ENCODE results near the gene ARL15.
"Not testable (repeated sequence)": the region's sequence is repeated elsewhere in the genome, so short reads cannot be mapped to it uniquely, and the experiment has no call there.

ARL15 gene

GRCh38 chr5:54084696-54085095 is 225.7 kb downstream of the ARL15 start:
- DNase-seq, result no peak

- DNase-seq, result no peak
Measured at GRCh38 chr5:54083851-54084250, 226.5 kb downstream of the ARL15 start.

GRCh38 chr5:54083245-54083644 is 227.1 kb downstream of the ARL15 start:
- no peak for DNase-seq

DNA sequence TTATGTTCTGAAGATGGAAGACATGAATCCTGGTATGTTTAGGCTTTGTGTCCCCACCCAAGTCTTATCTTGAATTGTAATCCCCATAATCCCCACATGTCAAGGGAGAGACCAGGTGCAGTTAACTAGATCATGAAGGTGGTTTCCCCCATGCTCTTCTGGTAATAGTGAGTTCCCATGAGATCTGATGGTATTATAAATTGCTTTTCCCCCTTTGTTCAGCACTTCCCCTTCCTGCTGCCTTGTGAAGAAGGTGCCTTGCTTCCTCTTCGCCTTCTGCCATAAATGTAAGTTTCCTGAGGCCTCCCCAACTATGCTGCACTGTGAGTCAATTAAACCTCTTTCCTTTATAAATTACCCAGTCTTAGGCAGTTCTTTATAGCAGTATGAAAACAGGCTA is 229.0 kb downstream of the ARL15 start:
- DNase-seq, result no peak

DNA sequence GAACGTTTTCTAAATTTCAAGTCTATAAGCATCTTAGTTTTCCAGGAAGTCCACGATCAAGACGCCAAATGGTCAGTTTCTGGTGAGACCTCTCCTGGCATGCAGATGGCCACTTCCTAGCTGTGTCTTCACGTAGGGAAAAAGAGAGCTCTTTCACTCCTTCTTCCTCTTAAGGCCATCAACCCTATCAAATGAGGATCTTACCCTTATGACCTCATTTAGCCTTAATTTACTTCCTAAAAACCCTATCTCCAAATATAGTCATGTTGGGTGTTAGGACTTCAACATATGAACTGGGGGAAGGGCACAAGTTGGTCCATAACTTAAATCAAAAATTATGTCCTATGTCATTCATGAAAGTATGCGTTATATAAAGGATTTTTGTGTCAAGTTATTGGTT is 229.5 kb downstream of the ARL15 start:
- DNase-seq, result no peak

DNA sequence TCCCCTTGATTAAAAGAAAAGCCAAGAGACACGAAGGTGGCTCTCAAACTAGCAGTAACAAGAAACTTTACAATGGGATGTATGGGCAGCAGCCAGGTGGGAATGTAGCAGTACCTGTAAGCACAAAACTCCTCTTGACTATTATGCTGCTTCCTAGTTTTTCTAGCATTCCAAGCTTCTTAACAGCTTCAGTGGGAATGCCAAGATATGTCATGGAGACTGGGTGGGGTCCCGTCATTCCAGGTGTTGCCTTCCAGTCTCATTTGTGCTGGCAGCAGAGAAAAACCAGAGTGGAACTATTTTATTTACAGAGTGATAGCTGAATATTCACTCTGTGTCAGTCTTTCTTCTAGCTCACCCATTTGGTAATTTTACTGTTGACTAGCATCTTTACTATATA is 236.6 kb downstream of the ARL15 start:
- DNase-seq, result no peak

GRCh38 chr5:54073131-54073530 is 237.2 kb downstream of the ARL15 start:
- DNase-seq, result no peak

DNA sequence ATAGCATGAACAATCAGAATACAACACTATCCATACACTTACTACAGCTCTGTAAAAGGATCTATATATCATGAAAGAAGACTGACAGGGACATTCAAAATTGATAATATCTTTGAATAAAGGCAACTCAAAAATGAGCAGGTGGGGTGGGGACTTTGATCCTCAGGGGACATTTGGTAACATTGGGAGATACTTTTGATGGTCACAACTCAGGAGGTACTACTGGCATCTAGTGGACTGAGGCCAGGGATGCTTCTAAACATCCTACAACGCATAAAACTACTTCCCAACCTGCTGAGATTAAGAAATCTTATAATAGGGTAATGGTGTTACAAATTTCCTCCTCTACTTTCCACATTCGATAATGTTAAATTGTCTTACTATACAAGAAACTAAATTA is 243.9 kb downstream of the ARL15 start:
- no peak for DNase-seq

- no peak for DNase-seq
Measured at GRCh38 chr5:54063817-54064216, 246.6 kb downstream of the ARL15 start.

DNA sequence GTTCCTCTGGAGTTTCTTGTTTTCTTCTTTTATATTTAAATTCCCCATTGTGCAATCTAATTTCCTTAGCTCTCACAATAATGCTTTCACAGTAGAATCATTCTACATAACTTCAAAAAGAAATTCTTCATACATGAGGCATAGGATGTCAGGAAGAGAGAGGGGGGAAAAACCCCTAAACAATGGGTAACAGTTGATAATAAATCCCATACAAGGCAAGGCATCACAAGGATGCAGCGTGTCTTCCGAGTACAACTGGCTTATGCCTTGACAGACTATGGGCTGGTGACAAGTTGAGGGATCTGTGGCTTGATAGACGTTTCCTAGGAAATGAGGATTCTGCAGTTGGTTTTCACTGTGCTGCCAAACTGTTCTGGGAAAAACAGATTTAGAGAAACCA is 247.4 kb downstream of the ARL15 start:
- no peak for DNase-seq

GRCh38 chr5:54060919-54061318 is 249.5 kb downstream of the ARL15 start:
- not testable (repeated sequence) for DNase-seq

DNA sequence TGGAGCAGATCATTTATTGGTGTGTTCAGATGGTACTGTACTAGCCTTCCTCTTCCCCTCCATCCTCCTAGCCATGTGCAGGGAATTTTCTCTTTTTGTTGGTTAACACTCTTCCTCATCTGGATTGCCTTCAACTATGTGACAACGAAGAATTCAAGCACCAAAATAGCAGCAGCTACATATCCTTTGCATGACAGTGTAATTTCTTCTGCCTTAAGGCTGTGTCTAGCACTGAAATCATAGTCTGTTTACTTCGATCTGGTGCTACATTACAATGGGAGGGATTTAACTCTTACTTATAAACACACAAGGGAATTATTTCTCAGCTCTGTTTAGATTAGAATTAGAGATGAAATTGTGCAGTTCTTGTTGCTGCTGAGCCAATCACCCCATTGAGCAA is 260.4 kb downstream of the ARL15 start:
- no peak for DNase-seq

GRCh38 chr5:54049144-54049543 is 261.2 kb downstream of the ARL15 start:
- DNase-seq, result no peak

- DNase-seq, result no peak
Measured at GRCh38 chr5:54045077-54045792, 265.1 kb downstream of the ARL15 start.

DNA sequence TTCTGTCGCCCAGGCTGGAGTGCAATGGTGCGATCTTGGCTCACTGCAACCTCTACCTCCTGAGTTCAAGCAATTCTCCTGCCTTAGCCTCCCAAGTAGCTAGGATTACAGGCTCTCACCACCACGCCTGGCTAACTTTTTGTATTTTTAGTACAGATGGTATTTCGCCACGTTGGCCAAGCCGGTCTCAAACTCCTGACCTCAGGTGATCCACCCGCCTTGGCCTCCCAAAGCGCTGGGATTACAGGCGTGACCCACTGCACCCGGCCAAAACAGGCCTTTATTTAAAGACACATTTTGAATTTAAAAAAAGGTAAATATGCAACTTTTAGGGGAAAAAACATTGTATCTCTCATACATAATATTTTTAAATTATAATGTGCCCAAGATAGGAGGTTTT is 266.1 kb downstream of the ARL15 start:
- DNase-seq, result not testable (repeated sequence)

- no peak for DNase-seq
Measured at GRCh38 chr5:54040804-54041203, 269.6 kb downstream of the ARL15 start.

DNA sequence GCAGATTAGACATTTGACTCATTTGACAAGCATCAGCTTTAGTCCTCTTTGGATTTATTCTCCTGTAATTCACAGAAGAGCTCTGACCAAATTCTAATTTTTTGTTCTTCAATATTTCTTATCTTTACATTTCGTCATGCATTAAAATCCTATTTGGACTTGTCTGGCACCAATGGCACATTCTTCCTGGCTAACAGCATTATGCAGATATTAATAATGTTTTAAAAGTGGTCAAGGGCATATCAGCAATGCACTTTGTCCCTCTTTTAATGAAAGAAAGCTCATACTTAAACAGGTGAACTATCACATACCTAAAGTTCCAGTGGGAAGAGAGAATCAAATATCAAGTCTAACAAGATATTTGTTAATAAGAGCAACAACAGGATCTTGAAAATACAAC is 270.4 kb downstream of the ARL15 start:
- no peak for DNase-seq

DNA sequence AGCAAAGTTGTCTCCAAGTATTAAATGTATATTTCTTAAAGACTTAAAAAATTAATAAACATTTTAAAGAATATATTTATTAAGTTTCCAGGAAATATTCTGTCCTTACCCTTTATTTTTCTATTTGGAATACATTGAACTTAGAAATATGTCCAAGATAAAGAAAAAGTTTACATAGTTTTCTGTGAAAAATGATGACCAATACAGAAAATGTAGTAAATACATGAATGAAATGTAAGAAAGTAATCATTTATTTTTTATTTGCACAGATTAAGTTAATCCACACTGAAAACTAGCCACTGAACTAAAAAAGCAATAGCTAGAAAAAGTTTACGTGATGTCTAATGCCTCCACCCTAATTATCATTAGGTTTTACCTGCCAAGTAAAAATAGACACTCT is 273.2 kb downstream of the ARL15 start:
- no peak for DNase-seq

- no peak for DNase-seq
Measured at GRCh38 chr5:54030981-54031380, 279.4 kb downstream of the ARL15 start.

GRCh38 chr5:54024466-54024865 is 285.9 kb downstream of the ARL15 start:
- DNase-seq, result no peak

DNA sequence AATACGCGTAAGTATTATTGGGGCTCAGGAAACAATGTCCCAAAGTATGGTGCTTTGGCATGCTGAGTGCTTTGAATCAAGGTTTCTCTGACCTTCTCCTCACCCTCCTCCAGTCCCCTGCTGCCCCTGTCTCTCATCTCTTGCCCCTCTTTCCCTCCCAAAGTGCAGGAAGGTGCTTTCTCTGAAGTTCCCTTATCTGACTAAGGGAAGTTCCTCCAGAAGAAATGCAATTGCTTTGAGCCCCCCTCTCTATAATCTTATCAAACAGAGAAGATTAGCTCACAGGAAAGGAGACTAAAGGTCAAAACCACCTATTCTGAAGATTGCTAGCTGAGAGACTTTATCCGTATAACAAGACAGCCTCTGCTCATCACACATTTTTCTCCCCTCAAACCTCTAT is 288.1 kb downstream of the ARL15 start:
- no peak for DNase-seq

DNA sequence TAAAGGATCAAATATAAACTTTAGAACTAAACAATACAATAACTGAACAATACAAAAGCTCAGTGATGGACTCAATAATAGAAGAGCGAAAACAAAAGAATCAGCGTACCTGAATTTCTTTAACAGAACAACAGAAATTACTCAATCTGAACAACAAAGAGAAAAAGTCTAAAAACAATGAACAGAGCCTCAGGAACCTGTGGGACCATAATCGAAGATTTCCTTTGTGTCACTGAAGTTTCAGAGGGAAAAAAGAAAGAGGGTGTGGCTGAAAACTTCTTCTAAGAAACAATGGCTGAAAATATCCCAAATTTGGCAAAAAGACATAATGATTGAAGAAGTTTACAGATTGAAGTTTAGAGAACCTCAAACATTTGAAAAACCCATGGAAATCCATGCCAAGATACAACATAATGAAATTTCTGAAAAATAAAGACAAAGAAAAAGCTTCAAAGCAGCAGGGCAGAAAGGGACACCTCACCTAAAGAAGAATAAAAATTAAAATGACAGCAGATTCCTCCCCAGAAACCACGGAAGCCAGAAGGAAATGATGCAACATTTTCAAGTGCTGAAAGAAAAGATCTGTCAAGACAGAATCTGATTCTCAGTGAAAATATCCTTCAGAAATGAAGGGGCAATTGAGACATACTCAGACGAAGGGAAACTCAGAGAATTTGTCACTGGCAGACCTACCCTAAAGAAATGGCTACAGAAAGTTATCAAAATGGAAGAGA is 288.8 kb downstream of the ARL15 start:
- DNase-seq, result no peak

DNA sequence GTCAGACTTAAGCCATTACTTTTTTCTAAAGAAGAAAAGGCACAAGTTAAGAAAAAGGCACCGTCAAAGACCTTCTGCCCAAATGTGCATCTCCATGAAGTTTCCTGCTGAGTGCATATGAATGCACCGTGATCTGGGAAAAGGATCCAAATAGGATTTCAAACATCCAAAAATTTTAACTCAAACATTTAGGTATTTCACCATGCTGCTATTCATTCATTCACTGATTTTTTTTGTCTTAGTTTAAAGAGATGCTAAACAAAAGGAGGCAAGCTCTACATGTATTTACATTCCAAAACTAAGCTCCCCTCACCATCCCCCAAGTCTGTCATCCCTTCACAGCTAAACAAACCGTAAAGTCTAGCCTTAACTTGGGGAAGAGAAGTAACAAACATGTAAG is 291.9 kb downstream of the ARL15 start:
- DNase-seq, result no peak

DNA sequence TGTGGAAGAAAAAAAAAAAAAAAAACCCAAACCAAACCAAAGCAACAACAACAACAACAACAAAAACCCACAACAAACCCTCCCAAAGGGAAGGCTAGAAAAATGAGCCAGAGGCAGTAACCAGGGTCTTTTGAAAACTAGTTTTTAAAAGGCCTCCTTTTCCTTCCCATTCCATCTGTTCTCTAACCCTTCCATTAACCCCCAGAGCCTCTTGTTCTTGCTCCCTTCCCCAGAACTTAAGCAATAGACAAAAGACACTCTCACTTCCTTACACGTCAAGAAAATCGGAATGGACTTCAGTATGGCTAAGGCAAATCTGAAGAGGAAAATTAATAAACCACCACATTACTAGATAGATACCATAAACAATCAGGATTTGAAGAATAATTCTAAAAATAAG is 292.8 kb downstream of the ARL15 start:
- no peak for DNase-seq
